Mesenchymal stem cell (in vitro differentiated cells and primary cell): Measurements from ENCODE around the gene HIPK2.

Experiments used
- DNase-seq: peaks from one replicate; pipeline ENCODE4 v3.0.0-alpha.2; 2013
- H2AFZ ChIP-seq: one replicate; pipeline ENCODE4 v1.6.1; 2013; ENCODE audit warnings: low read depth, mild to moderate bottlenecking, control low read depth, inconsistent platforms, low read length, moderate library complexity
- H2AK5ac ChIP-seq: 2 replicates; pipeline ENCODE4 v1.6.1; 2013; ENCODE audit warnings: low read length, moderate library complexity, mild to moderate bottlenecking, inconsistent platforms; ENCODE audit not compliant: severe bottlenecking
- H2BK120ac ChIP-seq: one replicate; pipeline ENCODE4 v1.6.1; 2013; ENCODE audit warnings: low read depth, mild to moderate bottlenecking, inconsistent platforms, low read length, moderate library complexity
- H2BK12ac ChIP-seq, 2 experiments: one replicate each; pipeline ENCODE4 v1.6.1; 2013; ENCODE audit warnings: inconsistent platforms in 2 of 2, low read length in 2 of 2, mild to moderate bottlenecking in 2 of 2, moderate library complexity in 2 of 2, control low read depth in 1 of 2
- H2BK15ac ChIP-seq: one replicate; pipeline ENCODE4 v1.6.1; 2013; ENCODE audit warnings: mild to moderate bottlenecking, low read depth, inconsistent platforms; ENCODE audit not compliant: poor library complexity, severe bottlenecking
- H2BK5ac ChIP-seq: 2 replicates; pipeline ENCODE4 v1.6.1; 2013; ENCODE audit warnings: low read depth, mild to moderate bottlenecking, low read length, control low read depth, inconsistent platforms; ENCODE audit not compliant: poor library complexity, severe bottlenecking
- H3K14ac ChIP-seq, 2 experiments: one replicate each; pipeline ENCODE4 v1.6.1; 2013; ENCODE audit warnings: inconsistent platforms in 2 of 2, low read length in 2 of 2, control low read depth in 1 of 2, mild to moderate bottlenecking in 1 of 2, moderate library complexity in 1 of 2
- H3K18ac ChIP-seq, 2 experiments: one replicate each; pipeline ENCODE4 v1.6.1; 2013; ENCODE audit warnings: inconsistent platforms in 2 of 2, low read length in 2 of 2, control low read depth in 1 of 2, low read depth in 1 of 2, mild to moderate bottlenecking in 1 of 2
- H3K23ac ChIP-seq, 2 experiments: one replicate each; pipeline ENCODE4 v1.6.1; 2013; ENCODE audit warnings: inconsistent platforms in 2 of 2, low read length in 2 of 2, mild to moderate bottlenecking in 2 of 2, moderate library complexity in 2 of 2, control low read depth in 1 of 2
- H3K27ac ChIP-seq: 2 replicates; pipeline ENCODE4 v1.5.1; 2013; ENCODE audit warnings: mild to moderate bottlenecking, moderate library complexity, low read length, control low read depth, inconsistent platforms; ENCODE audit not compliant: poor library complexity, severe bottlenecking
- H3K27me3 ChIP-seq, 2 experiments: 2 replicates each; pipeline versions ENCODE4 v1.6.1 to v1.7.0; 2013; ENCODE audit warnings: low read length in 2 of 2, mild to moderate bottlenecking in 2 of 2, moderate library complexity in 2 of 2, control low read depth in 1 of 2, inconsistent platforms in 1 of 2; ENCODE audit not compliant: control insufficient read depth in 1 of 2, insufficient read depth in 1 of 2
- H3K36me3 ChIP-seq, 2 experiments: 2 replicates each; pipeline versions ENCODE4 v1.6.1 to v1.7.0; 2013; ENCODE audit warnings: low read length in 2 of 2, control low read depth in 1 of 2, inconsistent platforms in 1 of 2, low read depth in 1 of 2, mild to moderate bottlenecking in 1 of 2; ENCODE audit not compliant: insufficient read depth in 2 of 2, control insufficient read depth in 1 of 2
- H3K4ac ChIP-seq, 2 experiments: one replicate each; pipeline ENCODE4 v1.6.1; 2013; ENCODE audit warnings: inconsistent platforms in 2 of 2, low read length in 2 of 2, mild to moderate bottlenecking in 2 of 2, moderate library complexity in 2 of 2, control low read depth in 1 of 2, low read depth in 1 of 2
- H3K4me1 ChIP-seq: 2 replicates; pipeline ENCODE4 v1.6.1; 2013; ENCODE audit warnings: low read depth, low read length, control low read depth; ENCODE audit not compliant: control insufficient read depth, insufficient read depth
- H3K4me2 ChIP-seq: 2 replicates; pipeline ENCODE4 v1.6.1; 2013; ENCODE audit warnings: low read length, mild to moderate bottlenecking, inconsistent platforms; ENCODE audit not compliant: poor library complexity, severe bottlenecking
- H3K4me3 ChIP-seq, 2 experiments: 2 replicates each; pipeline versions ENCODE4 v1.5.1 to v1.7.0; 2013; ENCODE audit warnings: low read length in 2 of 2, mild to moderate bottlenecking in 2 of 2, control low read depth in 1 of 2, low read depth in 1 of 2; ENCODE audit not compliant: insufficient read depth in 1 of 2
- H3K79me1 ChIP-seq: replicated peaks from 2 replicates; pipeline ENCODE4 v1.6.1; 2013; ENCODE audit warnings: mild to moderate bottlenecking, control low read depth, low read length, inconsistent platforms; ENCODE audit not compliant: poor library complexity, severe bottlenecking
- H3K9ac ChIP-seq: 2 replicates; pipeline ENCODE4 v1.7.0; 2013; ENCODE audit warnings: mild to moderate bottlenecking, low read length, moderate library complexity
- H3K9me3 ChIP-seq: 2 replicates; pipeline ENCODE4 v1.7.0; 2013; ENCODE audit warnings: mild to moderate bottlenecking, low read length; ENCODE audit not compliant: control insufficient read depth
- H4K8ac ChIP-seq: one replicate; pipeline ENCODE4 v1.6.1; 2013; ENCODE audit warnings: inconsistent platforms, mild to moderate bottlenecking, low read length, moderate library complexity
- H4K91ac ChIP-seq: one replicate; pipeline ENCODE4 v1.6.1; 2013; ENCODE audit warnings: mild to moderate bottlenecking, low read length, inconsistent platforms
- WGBS: methylation state at CpG from one replicate; pipeline ENCODE4 v1.1.7; 2013; ENCODE audit warnings: mixed read lengths; 5-methylcytosine and 5-hydroxymethylcytosine counted together

Gene HIPK2

GRCh38 chr7:139808846-139809442, 31.1 kb upstream of the HIPK2 start:
- H2BK15ac ChIP-seq = no peak overlapping the region
- no peak overlapping the region for H3K4ac ChIP-seq
- no peak overlapping the region for H3K27ac ChIP-seq
- H3K9me3 ChIP-seq = no peaks in the 10 kb centered on the region
- no peak overlapping the region for H3K4me3 ChIP-seq
- H3K9ac ChIP-seq = no peak overlapping the region
- H3K27me3 ChIP-seq = no peaks in the 10 kb centered on the region
- no peak overlapping the region for H3K14ac ChIP-seq
- DNase-seq = no peak
- H3K79me1 ChIP-seq = no peaks in the 10 kb centered on the region
- no peak overlapping the region for H3K23ac ChIP-seq
- no peak overlapping the region for H4K91ac ChIP-seq
- H3K36me3 ChIP-seq = no peaks in the 10 kb centered on the region
- peaks cover 2% of the 10 kb centered on the region for H3K4me1 ChIP-seq
- no peak overlapping the region for H3K18ac ChIP-seq
- H2BK120ac ChIP-seq = no peak overlapping the region
- H2AK5ac ChIP-seq = no peak overlapping the region
- H2BK5ac ChIP-seq = no peak overlapping the region
- H4K8ac ChIP-seq = no peak overlapping the region
- H3K4me2 ChIP-seq = no peak overlapping the region
- H2BK12ac ChIP-seq = no peak overlapping the region
- H2AFZ ChIP-seq = no peak overlapping the region

- H3K9ac ChIP-seq = no peak overlapping the region
- H3K79me1 ChIP-seq = no peaks in the 10 kb centered on the region
- no peak overlapping the region for H3K4me2 ChIP-seq
- H3K4me3 ChIP-seq = no peak overlapping the region
- no peak overlapping the region for H4K91ac ChIP-seq
- H3K23ac ChIP-seq = no peak overlapping the region
- H3K4me1 ChIP-seq = peaks cover 2% of the 10 kb centered on the region
- H3K18ac ChIP-seq = no peak overlapping the region
- 93% methylated on average over 3 of the region's 3 CpGs for WGBS
- H4K8ac ChIP-seq = no peak overlapping the region
- peaks cover 0 to 2% of the 10 kb centered on the region in 2 experiments for H3K36me3 ChIP-seq
- no peak overlapping the region for H3K27ac ChIP-seq
- H2BK15ac ChIP-seq = no peak overlapping the region
- H3K9me3 ChIP-seq = no peaks in the 10 kb centered on the region
- no peak for DNase-seq
- H2BK5ac ChIP-seq = no peak overlapping the region
- no peak overlapping the region for H2BK120ac ChIP-seq
- no peak overlapping the region for H2AK5ac ChIP-seq
- H3K27me3 ChIP-seq = no peaks in the 10 kb centered on the region
- no peak overlapping the region for H2BK12ac ChIP-seq
- H3K4ac ChIP-seq = no peak overlapping the region
- H3K14ac ChIP-seq = peak overlapping the region in 1 of 2 experiments; percentile 50
- no peak overlapping the region for H2AFZ ChIP-seq
Measured at GRCh38 chr7:139808427-139808826, 30.6 kb upstream of the HIPK2 start.

GRCh38 chr7:139807009-139807408, 29.2 kb upstream of the HIPK2 start:
- Histone ChIP-seq H2BK12ac (no peak overlapping the region), H3K4me1 (peaks cover 2% of the 10 kb centered on the region), H2AK5ac (no peak overlapping the region), H2AFZ (no peak overlapping the region), H3K4me3 (no peak overlapping the region), H3K23ac (no peak overlapping the region), H3K36me3 (peaks cover 0 to 7% of the 10 kb centered on the region in 2 experiments), H3K27ac (no peak overlapping the region), H3K79me1 (no peaks in the 10 kb centered on the region), H3K4me2 (no peak overlapping the region), H2BK120ac (no peak overlapping the region), H3K4ac (no peak overlapping the region), H3K27me3 (no peaks in the 10 kb centered on the region), H3K18ac (no peak overlapping the region), H3K9ac (no peak overlapping the region), H3K9me3 (no peaks in the 10 kb centered on the region), H2BK15ac (no peak overlapping the region), H3K14ac (no peak overlapping the region), H4K91ac (no peak overlapping the region), H4K8ac (no peak overlapping the region), H2BK5ac (no peak overlapping the region)
- DNase-seq = no peak
- 92% methylated on average over 3 of the region's 3 CpGs for WGBS

DNA sequence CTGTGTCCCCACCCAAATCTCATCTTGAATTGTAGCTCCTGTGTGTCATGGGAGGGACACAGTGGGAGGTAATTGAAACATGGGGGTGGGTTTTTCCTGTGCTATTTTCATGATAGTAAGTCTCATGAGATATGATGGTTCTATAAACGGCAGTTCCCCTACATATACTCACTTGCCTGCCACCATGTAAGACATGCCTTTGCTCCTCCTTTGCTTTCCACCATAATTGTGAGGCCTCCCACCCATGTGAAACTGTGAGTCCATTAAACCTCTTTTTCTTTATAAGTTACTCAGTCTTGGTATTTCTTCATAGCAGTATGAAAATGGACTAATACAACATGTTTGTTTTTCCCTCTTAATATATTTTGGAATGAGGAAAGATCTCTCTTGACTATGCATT, 26.8 kb upstream of the HIPK2 start:
- Histone ChIP-seq H4K8ac (no peak overlapping the region), H2BK12ac (no peak overlapping the region), H3K79me1 (no peaks in the 10 kb centered on the region), H2BK15ac (no peak overlapping the region), H3K9ac (no peak overlapping the region), H3K9me3 (no peaks in the 10 kb centered on the region), H3K18ac (no peak overlapping the region), H2BK120ac (no peak overlapping the region), H4K91ac (no peak overlapping the region), H3K4ac (no peak overlapping the region), H3K4me3 (no peak overlapping the region), H2BK5ac (no peak overlapping the region), H3K4me2 (no peak overlapping the region), H3K4me1 (peaks cover 2% of the 10 kb centered on the region), H3K27me3 (no peaks in the 10 kb centered on the region), H2AFZ (no peak overlapping the region), H3K23ac (no peak overlapping the region), H2AK5ac (no peak overlapping the region), H3K14ac (no peak overlapping the region), H3K27ac (no peak overlapping the region), H3K36me3 (peaks cover 0 to 7% of the 10 kb centered on the region in 2 experiments)
- WGBS = 100% methylated on average over 1 of the region's 1 CpG
- DNase-seq = no peak
